ENCODE data around the gene GLCE. TPM values are rescaled to one million over a fixed set of nuclear protein-coding genes. Genes with fewer than 3 reads are reported as not detected.

GLCE gene
- polyA plus RNA-seq, 1 experiment: 7.1 TPM

GRCh38 chr15:69132430-69132829, 28.0 kb upstream of the GLCE start:
- Histone ChIP-seq H3K27me3 (ENCODE audit: control insufficient read depth, insufficient read depth, low read length) (peaks cover 9% of the 10 kb centered on the region), H3K36me3 (ENCODE audit: control insufficient read depth, insufficient read depth, low read length) (no peaks in the 10 kb centered on the region), H3K4me3 (ENCODE audit: low read depth, low read length) (no peak overlapping the region)
- POLR2A ChIA-PET: no interaction called here
- CTCF ChIA-PET: no interaction called here
- no peak for TF ChIP-seq CTCF (IDR thresholded peaks at IDR 0.05; ENCODE audit: insufficient read depth, low read depth, low read length)
- no peak for DNase-seq (ENCODE audit: low read depth)

- ChIA-PET POLR2A (no interaction called here), CTCF (no interaction called here)
- peaks cover 10% of the 10 kb centered on the region for H3K27me3 ChIP-seq (ENCODE audit: control insufficient read depth, insufficient read depth, low read length)
- no peak for TF ChIP-seq CTCF (IDR thresholded peaks at IDR 0.05; ENCODE audit: insufficient read depth, low read depth, low read length)
- H3K36me3 ChIP-seq (ENCODE audit: control insufficient read depth, insufficient read depth, low read length): no peaks in the 10 kb centered on the region
- DNase-seq (ENCODE audit: low read depth): no peak
- no peak overlapping the region for H3K4me3 ChIP-seq (ENCODE audit: low read depth, low read length)
Observed at GRCh38 chr15:69132977-69133861, 27.2 kb upstream of the GLCE start.

GRCh38 chr15:69133862-69134519, 26.4 kb upstream of the GLCE start:
- CTCF ChIA-PET: no interaction called here
- Histone ChIP-seq H3K36me3 (ENCODE audit: control insufficient read depth, insufficient read depth, low read length) (no peaks in the 10 kb centered on the region), H3K4me3 (ENCODE audit: low read depth, low read length) (no peak overlapping the region), H3K27me3 (ENCODE audit: control insufficient read depth, insufficient read depth, low read length) (peaks cover 10% of the 10 kb centered on the region)
- POLR2A ChIA-PET: no interaction called here
- no peak for TF ChIP-seq CTCF (IDR thresholded peaks at IDR 0.05; ENCODE audit: insufficient read depth, low read depth, low read length)
- DNase-seq (ENCODE audit: low read depth): no peak

- TF ChIP-seq CTCF (IDR thresholded peaks at IDR 0.05; ENCODE audit: insufficient read depth, low read depth, low read length): no peak
- Histone ChIP-seq H3K27me3 (ENCODE audit: control insufficient read depth, insufficient read depth, low read length) (peaks cover 10% of the 10 kb centered on the region), H3K36me3 (ENCODE audit: control insufficient read depth, insufficient read depth, low read length) (no peaks in the 10 kb centered on the region), H3K4me3 (ENCODE audit: low read depth, low read length) (no peak overlapping the region)
- ChIA-PET CTCF (no interaction called here), POLR2A (no interaction called here)
- DNase-seq (ENCODE audit: low read depth): no peak
Observed at GRCh38 chr15:69134791-69135190, 25.6 kb upstream of the GLCE start.

- peaks cover 8% of the 10 kb centered on the region for H3K27me3 ChIP-seq (ENCODE audit: control insufficient read depth, insufficient read depth, low read length)
- H3K36me3 ChIP-seq (ENCODE audit: control insufficient read depth, insufficient read depth, low read length): no peaks in the 10 kb centered on the region
- no peak for TF ChIP-seq CTCF (IDR thresholded peaks at IDR 0.05; ENCODE audit: insufficient read depth, low read depth, low read length)
- ChIA-PET CTCF (no interaction called here), POLR2A (no interaction called here)
- H3K4me3 ChIP-seq (ENCODE audit: low read depth, low read length): no peak overlapping the region
- no peak for DNase-seq (ENCODE audit: low read depth)
Observed at GRCh38 chr15:69135499-69135898, 24.9 kb upstream of the GLCE start.

Measured in BJ (cell line).